H1 (cell line): ENCODE results near the gene GLRX. TPM values are rescaled to one million over a fixed set of nuclear protein-coding genes. Genes with fewer than 3 reads are reported as not detected.

Source experiments
- CBX8 ChIP-seq: fragments of 300-800, 300-1000 bp; sonication (generic); IDR thresholded peaks from 2 replicates; pipeline ENCODE4 v1.7.1; 2016; ENCODE audit warnings: low read depth, low read length, borderline replicate concordance
- CHD1 ChIP-seq: IDR thresholded peaks from 2 replicates; pipeline ENCODE4 v1.6.1; 2012; ENCODE audit warnings: low read depth, low read length, improper control_type of control experiment
- CHD7 ChIP-seq: fragments of 300-600 bp; sonication (generic); IDR thresholded peaks from 2 replicates; pipeline ENCODE4 v1.7.1; 2012; ENCODE audit warnings: low read length, moderate library complexity, mild to moderate bottlenecking, inconsistent platforms; ENCODE audit not compliant: insufficient replicate concordance
- CTCF ChIP-seq, 3 experiments: IDR thresholded peaks; 1 replicate in 2 of 3; 2 replicates in 1 of 3; pipeline versions ENCODE4 v1.5.1 to v1.6.1; 2011; ENCODE audit warnings: low read length in 3 of 3, mild to moderate bottlenecking in 3 of 3, inconsistent platforms in 2 of 3, low read depth in 1 of 3, moderate library complexity in 1 of 3; ENCODE audit not compliant: insufficient read depth in 1 of 3; ENCODE audit errors: control extremely low read depth in 1 of 3
- FOSL1 ChIP-seq: IDR thresholded peaks from 2 replicates; pipeline ENCODE4 v1.6.1; 2011; ENCODE audit warnings: mild to moderate bottlenecking, low read depth, low read length, moderate library complexity; ENCODE audit not compliant: insufficient read depth
- GTF2F1 ChIP-seq: IDR thresholded peaks from 2 replicates; pipeline ENCODE4 v1.6.1; 2012; ENCODE audit warnings: low read depth, low read length, improper control_type of control experiment, borderline replicate concordance
- NRF1 ChIP-seq: IDR thresholded peaks from 2 replicates; pipeline ENCODE4 v1.6.1; 2011; ENCODE audit warnings: mild to moderate bottlenecking, low read depth, low read length, improper control_type of control experiment
- RXRA ChIP-seq: IDR thresholded peaks from 2 replicates; pipeline ENCODE4 v1.6.1; 2011; ENCODE audit warnings: low read depth, mild to moderate bottlenecking, low read length, moderate library complexity; ENCODE audit not compliant: insufficient read depth
- SP4 ChIP-seq: IDR thresholded peaks from 2 replicates; pipeline ENCODE4 v1.6.1; 2012; ENCODE audit warnings: low read length, inconsistent platforms
- TEAD4 ChIP-seq: IDR thresholded peaks from 2 replicates; pipeline ENCODE4 v1.6.1; 2012; ENCODE audit warnings: low read depth, low read length, inconsistent platforms, mixed read lengths
- polyA plus RNA-seq, 7 experiments: library from polyadenylated mRNA; depleted of rRNA in 3 of 7; stranded (reverse) in 5 of 7; unstranded in 2 of 7; fragments of >200 nt in 5 of 7; fragments of 200-250 nt in 2 of 7; gene quantifications; 1 replicate in 5 of 7; 2 replicates in 1 of 7; 4 replicates in 1 of 7; pipeline versions ENCODE4 v1.2.1 to v1.2.3, GENCODE V29; 2011 to 2013; ENCODE audit warnings: missing spikeins in 2 of 7, mixed read lengths in 2 of 7
- total RNA-seq: library from RNA; stranded (reverse); fragmentation: NEBNext Ultra II Directional; extraction: Animal tissue kit (Norgen Biotek cat#: 25700); gene quantifications from 2 replicates; pipeline ENCODE4 v1.2.1, GENCODE V29; 2021

The GLRX gene
- total and polyA plus RNA-seq, 2 of the 8 experiments (the other 6 are each of a cell fraction or from before 2014, with no cell fraction given): 22.9 to 31.2 TPM

- TF ChIP-seq CHD7 (no peak), RXRA (no peak), CBX8 (no peak), TEAD4 (no peak), CHD1 (no peak), GTF2F1 (no peak), SP4 (no peak), CTCF (IDR thresholded peaks at IDR 0.05; ENCODE audit: control extremely low read depth in 1 of 3, insufficient read depth in 1 of 3, low read depth in 1 of 3, low read length in 3 of 3) (no peak), NRF1 (no peak), FOSL1 (no peak)
Observed at GRCh38 chr5:95830226-95830625, 7.7 kb upstream of the GLRX start (continued).
